ENCODE data around the gene SPNS2.
A peak's percentile ranks its signal among the peaks of the same experiment; 100 is the strongest.
"Not testable (repeated sequence)": the region's sequence is repeated elsewhere in the genome, so short reads cannot be mapped to it uniquely, and the experiment has no call there.

The SPNS2 gene

GRCh38 chr17:4566785-4567184 is 68.1 kb downstream of the SPNS2 start:
- peak in 1 of 2 donors; percentile 47 for DNase-seq (ENCODE audit: low read depth in 2 of 2)

- DNase-seq (ENCODE audit: low read depth in 2 of 2): no peak
Measured at GRCh38 chr17:4569591-4569990, 70.9 kb downstream of the SPNS2 start.

- no peak for DNase-seq (ENCODE audit: low read depth in 2 of 2)
Measured at GRCh38 chr17:4572131-4572530, 73.5 kb downstream of the SPNS2 start.

GRCh38 chr17:4573115-4573514 is 74.4 kb downstream of the SPNS2 start:
- no peak for DNase-seq (ENCODE audit: low read depth in 2 of 2)

- DNase-seq (ENCODE audit: low read depth in 2 of 2): peak; percentile 69 to 73
Measured at GRCh38 chr17:4573669-4574068, 75.0 kb downstream of the SPNS2 start.

- no peak for DNase-seq (ENCODE audit: low read depth in 2 of 2)
Measured at GRCh38 chr17:4574448-4575045, 75.9 kb downstream of the SPNS2 start.

- no peak for DNase-seq (ENCODE audit: low read depth in 2 of 2)
Measured at GRCh38 chr17:4576161-4576558, 77.5 kb downstream of the SPNS2 start.

GRCh38 chr17:4576729-4577322 is 78.1 kb downstream of the SPNS2 start:
- DNase-seq (ENCODE audit: low read depth in 2 of 2): no peak

- DNase-seq (ENCODE audit: low read depth in 2 of 2): no peak
Measured at GRCh38 chr17:4577386-4577993, 78.8 kb downstream of the SPNS2 start.

- DNase-seq (ENCODE audit: low read depth in 2 of 2): not testable (repeated sequence)
Measured at GRCh38 chr17:4578349-4578748, 79.7 kb downstream of the SPNS2 start.

GRCh38 chr17:4579678-4580077 is 81.0 kb downstream of the SPNS2 start:
- DNase-seq (ENCODE audit: low read depth in 2 of 2): no peak

- DNase-seq (ENCODE audit: low read depth in 2 of 2): no peak
Measured at GRCh38 chr17:4580291-4580690, 81.6 kb downstream of the SPNS2 start.

- DNase-seq (ENCODE audit: low read depth in 2 of 2): no peak
Measured at GRCh38 chr17:4582101-4582501, 83.4 kb downstream of the SPNS2 start.

GRCh38 chr17:4582691-4583090 is 84.0 kb downstream of the SPNS2 start:
- no peak for DNase-seq (ENCODE audit: low read depth in 2 of 2)

GRCh38 chr17:4583206-4583605 is 84.5 kb downstream of the SPNS2 start:
- DNase-seq (ENCODE audit: low read depth in 2 of 2): no peak

GRCh38 chr17:4583782-4584100 is 85.1 kb downstream of the SPNS2 start:
- DNase-seq (ENCODE audit: low read depth in 2 of 2): no peak

- DNase-seq (ENCODE audit: low read depth in 2 of 2): no peak
Measured at GRCh38 chr17:4584101-4584916, 85.6 kb downstream of the SPNS2 start, which contains the start of gene SMTNL2. TSS of gene SMTNL2 (plus strand) at chr17:4584529. CDS start at chr17:4584606, 77 bp downstream.

- no peak for DNase-seq (ENCODE audit: low read depth in 2 of 2)
Measured at GRCh38 chr17:4584917-4585637, 86.4 kb downstream of the SPNS2 start.

GRCh38 chr17:4585638-4585994 is 86.9 kb downstream of the SPNS2 start:
- DNase-seq (ENCODE audit: low read depth in 2 of 2): no peak

GRCh38 chr17:4586043-4586442 is 87.4 kb downstream of the SPNS2 start:
- DNase-seq (ENCODE audit: low read depth in 2 of 2): no peak

GRCh38 chr17:4587195-4587594 is 88.5 kb downstream of the SPNS2 start:
- DNase-seq (ENCODE audit: low read depth in 2 of 2): no peak

- no peak for DNase-seq (ENCODE audit: low read depth in 2 of 2)
Measured at GRCh38 chr17:4587803-4588202, 89.1 kb downstream of the SPNS2 start.

Data from stimulated activated CD4-positive, alpha-beta T cell treated with anti-CD3 and anti-CD28 coated beads, Interleukin-15, amount 100 ng/mL, for 48 hours (primary cell).